Panc1 (cell line): ENCODE results near the gene TGIF1. TPM values are rescaled to one million over a fixed set of nuclear protein-coding genes. Genes with fewer than 3 reads are reported as not detected.
A peak's percentile ranks its signal among the peaks of the same experiment; 100 is the strongest.

Source experiments
- ATAC-seq: fragments of 200-7000 bp; cut with Tn5 transposase; 2 replicates; pipeline ENCODE4 v1.9.1; 2020; ENCODE audit warnings: mild to moderate bottlenecking, moderate library complexity
- BruUV-seq: library from RNA; stranded (reverse); fragments of 400-500 nt; replicated peaks from 2 replicates; lab custom pipeline; 2021; lab: Mats Ljungman, UMichigan
- CTCF ChIA-PET: fragments of 300-600 bp; sonication (Branson Sonifier 250); formaldehyde crosslinking; loops from one replicate; lab custom pipeline; 2022; ENCODE audit warnings: antibody characterized with exemption; lab: Charles Lee
- POLR2A ChIA-PET: fragments of 300-600 bp; sonication (Branson Sonifier 250); formaldehyde crosslinking; loops from one replicate; lab custom pipeline; 2022; ENCODE audit warnings: antibody characterized with exemption; lab: Charles Lee
- DNase-seq: peaks from one replicate; pipeline ENCODE4 v3.0.0-alpha.2; 2010; ENCODE audit warnings: low read depth, low spot score
- H3K27ac ChIP-seq: 2 replicates; pipeline ENCODE4 v1.5.1; 2011; ENCODE audit warnings: mild to moderate bottlenecking, low read length, inconsistent platforms
- H3K27me3 ChIP-seq: fragments of 200-500 bp; sonication (Bioruptor generic); 2 replicates; pipeline ENCODE4 v1.6.0; 2014; ENCODE audit warnings: low read length, inconsistent platforms; ENCODE audit not compliant: control insufficient read depth, insufficient read depth
- H3K36me3 ChIP-seq: fragments of 200-500 bp; sonication (Bioruptor generic); 2 replicates; pipeline ENCODE4 v1.5.1; 2014; ENCODE audit warnings: inconsistent platforms, mild to moderate bottlenecking, low read length, moderate library complexity; ENCODE audit not compliant: control insufficient read depth, insufficient read depth
- H3K4me1 ChIP-seq: 2 replicates; pipeline ENCODE4 v1.5.1; 2011; ENCODE audit warnings: inconsistent platforms, mild to moderate bottlenecking, low read length, moderate library complexity; ENCODE audit not compliant: control insufficient read depth, insufficient read depth
- H3K4me3 ChIP-seq, 2 experiments: 2 replicates each; pipeline ENCODE4 v1.5.1; 2011 to 2012; ENCODE audit warnings: low read depth in 2 of 2, low read length in 2 of 2, mild to moderate bottlenecking in 2 of 2, inconsistent platforms in 1 of 2, moderate library complexity in 1 of 2
- H3K9me3 ChIP-seq: fragments of 200-500 bp; sonication (Bioruptor generic); 2 replicates; pipeline ENCODE4 v1.5.1; 2014; ENCODE audit warnings: low read depth, mild to moderate bottlenecking, inconsistent platforms, low read length, moderate library complexity; ENCODE audit not compliant: control insufficient read depth, insufficient read depth
- CTCF ChIP-seq: fragments of 450-650 bp; IDR thresholded peaks from 2 replicates; pipeline ENCODE4 v1.5.1; 2017; ENCODE audit warnings: mild to moderate bottlenecking
- POLR2AphosphoS5 ChIP-seq: IDR thresholded peaks from 2 replicates; pipeline ENCODE4 v1.6.1; 2012; ENCODE audit warnings: mild to moderate bottlenecking, low read depth, low read length, moderate library complexity
- SIN3A ChIP-seq: IDR thresholded peaks from 2 replicates; pipeline ENCODE4 v1.6.1; 2012; ENCODE audit warnings: low read depth, mild to moderate bottlenecking, low read length, moderate library complexity, borderline replicate concordance; ENCODE audit not compliant: insufficient read depth
- TCF7L2 ChIP-seq: IDR thresholded peaks from 2 replicates; pipeline ENCODE4 v1.6.1; 2011; ENCODE audit warnings: mild to moderate bottlenecking, low read depth, low read length, inconsistent platforms
- in situ Hi-C: cut with HindIII; loops from 2 replicates; pipeline ENCODE4 v1.10.0; 2016; ENCODE audit warnings: low sequenced_read_pairs, low pct_unique_long_range_greater_than_20kb
- intact Hi-C: fragments of 100-400 bp; cut with micrococcal nuclease; formaldehyde crosslinking; loops from one replicate; pipeline ENCODE4 v1.10.0; 2022; ENCODE audit not compliant: unreplicated experiment
- total RNA-seq: library from RNA; stranded (reverse); gene quantifications from one replicate; pipeline ENCODE4 v1.2.1, GENCODE V29; 2021; ENCODE audit not compliant: unreplicated experiment
- TF ChIP-seq, protein P1 (sequence below), 2 experiments: IDR thresholded peaks; 2 replicates each; pipeline ENCODE4 v1.6.1; 2011 to 2012; ENCODE audit warnings: low read depth in 2 of 2, control low read depth in 1 of 2, low read length in 1 of 2, mild to moderate bottlenecking in 1 of 2, moderate library complexity in 1 of 2; ENCODE audit not compliant: insufficient read depth in 1 of 2

The TGIF1 gene
- total RNA-seq, 1 experiment from 2014 or later: 171 TPM

GRCh38 chr18:3444954-3445353 lies 5.0 kb upstream of the TGIF1 start:
- DNase-seq: no peak
- peak overlapping the region; percentile 80 for H3K27ac ChIP-seq
- BruUV-seq: no TSS peak
- TF ChIP-seq TCF7L2 (no peak), POLR2AphosphoS5 (no peak), CTCF (no peak), SIN3A (no peak)
- TF ChIP-seq, protein P1, sequence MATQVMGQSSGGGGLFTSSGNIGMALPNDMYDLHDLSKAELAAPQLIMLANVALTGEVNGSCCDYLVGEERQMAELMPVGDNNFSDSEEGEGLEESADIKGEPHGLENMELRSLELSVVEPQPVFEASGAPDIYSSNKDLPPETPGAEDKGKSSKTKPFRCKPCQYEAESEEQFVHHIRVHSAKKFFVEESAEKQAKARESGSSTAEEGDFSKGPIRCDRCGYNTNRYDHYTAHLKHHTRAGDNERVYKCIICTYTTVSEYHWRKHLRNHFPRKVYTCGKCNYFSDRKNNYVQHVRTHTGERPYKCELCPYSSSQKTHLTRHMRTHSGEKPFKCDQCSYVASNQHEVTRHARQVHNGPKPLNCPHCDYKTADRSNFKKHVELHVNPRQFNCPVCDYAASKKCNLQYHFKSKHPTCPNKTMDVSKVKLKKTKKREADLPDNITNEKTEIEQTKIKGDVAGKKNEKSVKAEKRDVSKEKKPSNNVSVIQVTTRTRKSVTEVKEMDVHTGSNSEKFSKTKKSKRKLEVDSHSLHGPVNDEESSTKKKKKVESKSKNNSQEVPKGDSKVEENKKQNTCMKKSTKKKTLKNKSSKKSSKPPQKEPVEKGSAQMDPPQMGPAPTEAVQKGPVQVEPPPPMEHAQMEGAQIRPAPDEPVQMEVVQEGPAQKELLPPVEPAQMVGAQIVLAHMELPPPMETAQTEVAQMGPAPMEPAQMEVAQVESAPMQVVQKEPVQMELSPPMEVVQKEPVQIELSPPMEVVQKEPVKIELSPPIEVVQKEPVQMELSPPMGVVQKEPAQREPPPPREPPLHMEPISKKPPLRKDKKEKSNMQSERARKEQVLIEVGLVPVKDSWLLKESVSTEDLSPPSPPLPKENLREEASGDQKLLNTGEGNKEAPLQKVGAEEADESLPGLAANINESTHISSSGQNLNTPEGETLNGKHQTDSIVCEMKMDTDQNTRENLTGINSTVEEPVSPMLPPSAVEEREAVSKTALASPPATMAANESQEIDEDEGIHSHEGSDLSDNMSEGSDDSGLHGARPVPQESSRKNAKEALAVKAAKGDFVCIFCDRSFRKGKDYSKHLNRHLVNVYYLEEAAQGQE (IDR thresholded peaks at IDR 0.05; ENCODE audit: insufficient read depth in 1 of 2, low read depth in 2 of 2, low read length in 1 of 2): no peak
- intact Hi-C loops (loop anchor here (10.0 kb wide), 1 partner anchor 130 kb away; no protein-coding TSS in a partner anchor), in situ Hi-C loops (no loop called here)
- CTCF ChIA-PET: no interaction called here
- no peak for ATAC-seq
- peaks cover 56% of the 10 kb centered on the region for H3K4me1 ChIP-seq
- H3K27me3 ChIP-seq: no peaks in the 10 kb centered on the region
- no peaks in the 10 kb centered on the region; the same call in 1 of the 2 replicates for H3K36me3 ChIP-seq
- no peaks in the 10 kb centered on the region for H3K9me3 ChIP-seq
- H3K4me3 ChIP-seq: no peak overlapping the region
- POLR2A ChIA-PET: no interaction called here

DNA sequence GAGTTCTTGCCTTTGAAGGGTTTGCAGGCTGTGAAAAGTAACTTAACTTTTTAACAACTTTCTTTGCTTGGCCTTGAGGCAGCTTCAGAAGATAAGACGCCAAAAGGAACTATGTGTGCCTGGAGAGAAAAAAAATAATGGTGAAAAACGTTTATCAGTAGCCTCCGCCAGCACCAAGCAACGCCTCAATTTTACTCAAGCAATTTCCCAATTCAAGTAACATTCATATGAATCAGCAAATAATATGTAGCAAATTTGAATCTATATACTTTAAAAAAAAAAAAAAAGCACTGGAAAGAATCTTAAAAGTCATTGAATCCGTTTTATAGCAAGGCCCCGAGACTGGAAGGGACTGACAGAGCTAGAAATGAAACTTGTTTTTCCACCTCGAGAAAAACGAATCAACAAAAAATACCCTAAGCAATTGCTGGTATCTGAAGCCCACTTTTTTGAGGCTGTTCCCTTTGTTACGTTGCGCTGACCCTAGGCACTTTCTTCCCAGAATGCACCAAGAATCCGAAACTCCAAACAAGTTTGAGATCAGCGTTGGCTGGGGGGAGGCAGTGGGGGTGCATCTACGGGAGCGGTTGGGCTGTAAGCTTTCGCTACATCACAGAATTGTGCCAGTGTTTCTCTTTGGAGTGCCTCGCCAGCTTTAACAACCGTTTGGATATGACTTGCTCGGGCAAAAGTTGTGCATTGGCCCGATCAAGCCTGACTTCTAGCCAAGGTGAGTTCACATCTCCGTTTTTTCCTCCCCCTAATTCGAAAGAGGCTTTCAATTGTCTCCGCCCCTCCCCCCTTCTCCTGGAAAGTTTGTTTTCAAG lies 2.7 kb upstream of the TGIF1 start:
- POLR2A ChIA-PET: interaction anchor here (0.5 to 2.5 kb wide), 15 partner anchors 11 to 211 kb away, joined by 3 to 28 read pairs (median 4); no protein-coding TSS in a partner anchor
- CTCF ChIA-PET: interaction anchor here (0.7 kb wide), 1 partner anchor 38 kb away, joined by 4 read pairs; no protein-coding TSS in a partner anchor
- H3K27ac ChIP-seq: peak overlapping the region; percentile 98
- no peak for ATAC-seq
- TF ChIP-seq SIN3A (no peak), POLR2AphosphoS5 (peak; percentile 48)
- intact Hi-C loops (loop anchor here (10.0 kb wide), 1 partner anchor 132 kb away; no protein-coding TSS in a partner anchor), in situ Hi-C loops (no loop called here)
- no peaks in the 10 kb centered on the region for H3K27me3 ChIP-seq
- H3K9me3 ChIP-seq: no peaks in the 10 kb centered on the region
- peaks cover 39% of the 10 kb centered on the region for H3K4me1 ChIP-seq
- H3K36me3 ChIP-seq: peaks cover under 1% of the 10 kb centered on the region; the same call in 1 of the 2 replicates
- H3K4me3 ChIP-seq: peak overlapping the region; percentile 61 to 97
- no peak for DNase-seq
- no TSS peak for BruUV-seq
